Measurements from ENCODE around the gene CHD6. TPM values are rescaled to one million over a fixed set of nuclear protein-coding genes. Genes with fewer than 3 reads are reported as not detected.

Gene CHD6
- total and polyA plus RNA-seq, 2 experiments from 2014 or later, result 41.0 to 158 TPM

DNA sequence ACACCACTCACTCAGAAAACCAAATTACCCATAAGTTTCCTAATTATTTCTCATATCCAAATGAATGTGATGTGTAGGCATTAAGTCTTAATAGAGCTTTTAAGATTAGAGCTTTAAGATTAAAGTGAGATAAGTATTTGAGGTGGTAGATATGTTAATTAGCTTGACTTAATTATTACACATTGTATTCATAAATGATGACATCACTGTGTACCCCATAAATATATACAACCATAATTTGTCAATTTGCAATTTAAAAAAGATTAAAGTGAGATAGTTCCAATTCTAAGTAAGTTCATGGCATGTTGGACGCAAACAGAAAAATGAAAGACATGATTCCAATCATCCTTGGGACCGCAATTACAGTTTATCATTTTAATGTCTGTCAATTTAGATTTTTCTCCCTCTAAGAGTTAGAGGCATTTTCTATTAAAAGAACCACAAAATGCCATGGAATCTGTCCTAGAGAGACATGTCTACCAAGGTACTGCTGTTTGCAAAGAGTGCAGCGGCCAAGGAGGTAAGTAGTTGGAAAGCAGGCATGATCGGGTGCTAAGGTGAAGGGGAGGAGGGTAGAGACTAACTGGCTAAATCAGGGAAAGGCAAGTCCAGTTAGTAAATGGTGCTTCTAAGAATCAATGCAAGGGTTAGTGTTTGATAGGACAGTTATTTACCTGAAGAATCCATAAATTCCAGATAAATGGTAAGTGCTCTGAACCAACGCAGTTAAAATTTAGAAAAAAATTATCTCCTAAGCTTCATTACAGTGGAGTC, 65.7 kb downstream of the CHD6 start:
- H3K27ac ChIP-seq (ENCODE audit: low read depth), result no peak overlapping the region
- DNase-seq (ENCODE audit: low spot score) (no peak), ATAC-seq (no peak)
- peaks cover 11% of the 10 kb centered on the region; the same call in 1 of the 2 replicates for H4K20me1 ChIP-seq (replicated peaks; ENCODE audit: insufficient read depth)
- H3K9me2 ChIP-seq (ENCODE audit: insufficient read depth), result no peaks in the 10 kb centered on the region
- H3K4me1 ChIP-seq (ENCODE audit: insufficient read depth), result peaks cover 3% of the 10 kb centered on the region; the same call in 1 of the 2 replicates
- H3K27ac Mint-ChIP-seq, result no peak overlapping the region
- no peaks in the 10 kb centered on the region for H3F3A ChIP-seq (replicated peaks; ENCODE audit: low read depth)
- peaks cover 40% of the 10 kb centered on the region for H3K9me3 Mint-ChIP-seq
- H3K79me2 ChIP-seq (replicated peaks; ENCODE audit: insufficient read depth), result peaks cover 83% of the 10 kb centered on the region
- no peak overlapping the region for H3K4me3 Mint-ChIP-seq
- peaks cover 62% of the 10 kb centered on the region for H3K36me3 Mint-ChIP-seq (ENCODE audit: low read depth)
- H3K27me3 ChIP-seq (ENCODE audit: insufficient read depth), result no peaks in the 10 kb centered on the region
- H3K4me2 ChIP-seq, result no peak overlapping the region
- peaks cover 2% of the 10 kb centered on the region; the same call in 2 of the 3 replicates for H3K4me1 Mint-ChIP-seq
- H2AFZ ChIP-seq, result no peak overlapping the region
- no peak overlapping the region for H3K4me3 ChIP-seq
- peaks cover 5% of the 10 kb centered on the region; the same call in 1 of the 2 replicates for H3K36me3 ChIP-seq (ENCODE audit: insufficient read depth)
- peaks cover 2% of the 10 kb centered on the region for H3K27me3 Mint-ChIP-seq (ENCODE audit: insufficient read depth, low read depth, poor library complexity)
- TF ChIP-seq, protein P1, sequence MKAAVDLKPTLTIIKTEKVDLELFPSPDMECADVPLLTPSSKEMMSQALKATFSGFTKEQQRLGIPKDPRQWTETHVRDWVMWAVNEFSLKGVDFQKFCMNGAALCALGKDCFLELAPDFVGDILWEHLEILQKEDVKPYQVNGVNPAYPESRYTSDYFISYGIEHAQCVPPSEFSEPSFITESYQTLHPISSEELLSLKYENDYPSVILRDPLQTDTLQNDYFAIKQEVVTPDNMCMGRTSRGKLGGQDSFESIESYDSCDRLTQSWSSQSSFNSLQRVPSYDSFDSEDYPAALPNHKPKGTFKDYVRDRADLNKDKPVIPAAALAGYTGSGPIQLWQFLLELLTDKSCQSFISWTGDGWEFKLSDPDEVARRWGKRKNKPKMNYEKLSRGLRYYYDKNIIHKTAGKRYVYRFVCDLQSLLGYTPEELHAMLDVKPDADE (IDR thresholded peaks at IDR 0.05), result no peak
- TF ChIP-seq STAT1 (IDR thresholded peaks at IDR 0.05; ENCODE audit: unreplicated experiment) (no peak), POLR2AphosphoS5 (IDR thresholded peaks at IDR 0.05; ENCODE audit: low read depth) (no peak), JUNB (IDR thresholded peaks at IDR 0.05; ENCODE audit: unreplicated experiment) (no peak)
- TF ChIP-seq, protein P2, sequence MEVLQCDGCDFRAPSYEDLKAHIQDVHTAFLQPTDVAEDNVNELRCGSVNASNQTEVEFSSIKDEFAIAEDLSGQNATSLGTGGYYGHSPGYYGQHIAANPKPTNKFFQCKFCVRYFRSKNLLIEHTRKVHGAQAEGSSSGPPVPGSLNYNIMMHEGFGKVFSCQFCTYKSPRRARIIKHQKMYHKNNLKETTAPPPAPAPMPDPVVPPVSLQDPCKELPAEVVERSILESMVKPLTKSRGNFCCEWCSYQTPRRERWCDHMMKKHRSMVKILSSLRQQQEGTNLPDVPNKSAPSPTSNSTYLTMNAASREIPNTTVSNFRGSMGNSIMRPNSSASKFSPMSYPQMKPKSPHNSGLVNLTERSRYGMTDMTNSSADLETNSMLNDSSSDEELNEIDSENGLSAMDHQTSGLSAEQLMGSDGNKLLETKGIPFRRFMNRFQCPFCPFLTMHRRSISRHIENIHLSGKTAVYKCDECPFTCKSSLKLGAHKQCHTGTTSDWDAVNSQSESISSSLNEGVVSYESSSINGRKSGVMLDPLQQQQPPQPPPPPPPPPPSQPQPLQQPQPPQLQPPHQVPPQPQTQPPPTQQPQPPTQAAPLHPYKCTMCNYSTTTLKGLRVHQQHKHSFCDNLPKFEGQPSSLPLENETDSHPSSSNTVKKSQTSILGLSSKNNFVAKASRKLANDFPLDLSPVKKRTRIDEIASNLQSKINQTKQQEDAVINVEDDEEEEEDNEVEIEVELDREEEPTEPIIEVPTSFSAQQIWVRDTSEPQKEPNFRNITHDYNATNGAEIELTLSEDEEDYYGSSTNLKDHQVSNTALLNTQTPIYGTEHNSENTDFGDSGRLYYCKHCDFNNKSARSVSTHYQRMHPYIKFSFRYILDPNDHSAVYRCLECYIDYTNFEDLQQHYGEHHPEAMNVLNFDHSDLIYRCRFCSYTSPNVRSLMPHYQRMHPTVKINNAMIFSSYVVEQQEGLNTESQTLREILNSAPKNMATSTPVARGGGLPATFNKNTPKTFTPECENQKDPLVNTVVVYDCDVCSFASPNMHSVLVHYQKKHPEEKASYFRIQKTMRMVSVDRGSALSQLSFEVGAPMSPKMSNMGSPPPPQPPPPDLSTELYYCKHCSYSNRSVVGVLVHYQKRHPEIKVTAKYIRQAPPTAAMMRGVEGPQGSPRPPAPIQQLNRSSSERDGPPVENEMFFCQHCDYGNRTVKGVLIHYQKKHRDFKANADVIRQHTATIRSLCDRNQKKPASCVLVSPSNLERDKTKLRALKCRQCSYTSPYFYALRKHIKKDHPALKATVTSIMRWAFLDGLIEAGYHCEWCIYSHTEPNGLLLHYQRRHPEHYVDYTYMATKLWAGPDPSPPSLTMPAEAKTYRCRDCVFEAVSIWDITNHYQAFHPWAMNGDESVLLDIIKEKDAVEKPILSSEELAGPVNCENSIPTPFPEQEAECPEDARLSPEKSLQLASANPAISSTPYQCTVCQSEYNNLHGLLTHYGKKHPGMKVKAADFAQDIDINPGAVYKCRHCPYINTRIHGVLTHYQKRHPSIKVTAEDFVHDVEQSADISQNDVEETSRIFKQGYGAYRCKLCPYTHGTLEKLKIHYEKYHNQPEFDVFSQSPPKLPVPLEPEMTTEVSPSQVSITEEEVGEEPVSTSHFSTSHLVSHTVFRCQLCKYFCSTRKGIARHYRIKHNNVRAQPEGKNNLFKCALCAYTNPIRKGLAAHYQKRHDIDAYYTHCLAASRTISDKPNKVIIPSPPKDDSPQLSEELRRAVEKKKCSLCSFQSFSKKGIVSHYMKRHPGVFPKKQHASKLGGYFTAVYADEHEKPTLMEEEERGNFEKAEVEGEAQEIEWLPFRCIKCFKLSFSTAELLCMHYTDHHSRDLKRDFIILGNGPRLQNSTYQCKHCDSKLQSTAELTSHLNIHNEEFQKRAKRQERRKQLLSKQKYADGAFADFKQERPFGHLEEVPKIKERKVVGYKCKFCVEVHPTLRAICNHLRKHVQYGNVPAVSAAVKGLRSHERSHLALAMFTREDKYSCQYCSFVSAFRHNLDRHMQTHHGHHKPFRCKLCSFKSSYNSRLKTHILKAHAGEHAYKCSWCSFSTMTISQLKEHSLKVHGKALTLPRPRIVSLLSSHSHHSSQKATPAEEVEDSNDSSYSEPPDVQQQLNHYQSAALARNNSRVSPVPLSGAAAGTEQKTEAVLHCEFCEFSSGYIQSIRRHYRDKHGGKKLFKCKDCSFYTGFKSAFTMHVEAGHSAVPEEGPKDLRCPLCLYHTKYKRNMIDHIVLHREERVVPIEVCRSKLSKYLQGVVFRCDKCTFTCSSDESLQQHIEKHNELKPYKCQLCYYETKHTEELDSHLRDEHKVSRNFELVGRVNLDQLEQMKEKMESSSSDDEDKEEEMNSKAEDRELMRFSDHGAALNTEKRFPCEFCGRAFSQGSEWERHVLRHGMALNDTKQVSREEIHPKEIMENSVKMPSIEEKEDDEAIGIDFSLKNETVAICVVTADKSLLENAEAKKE (CRISPR knock-in tag; IDR thresholded peaks at IDR 0.05), result no peak
